Activated naive CD8-positive, alpha-beta T cell treated with anti-CD3 and anti-CD28 coated beads for 36 hours (primary cell): ENCODE data around the gene KMT2A. TPM values are rescaled to one million over a fixed set of nuclear protein-coding genes. Genes with fewer than 3 reads are reported as not detected.
A peak's percentile ranks its signal among the peaks of the same experiment; 100 is the strongest.

Experiments used
- DNase-seq: peaks from one replicate; pipeline ENCODE4 v3.0.0; 2021
- H3K27ac Mint-ChIP-seq: one replicate; pipeline ENCODE4 v1.8.0; 2022; ENCODE audit warnings: mild to moderate bottlenecking, moderate library complexity, mixed read lengths
- H3K27me3 Mint-ChIP-seq: one replicate; pipeline ENCODE4 v1.8.0; 2022; ENCODE audit warnings: mild to moderate bottlenecking, mixed read lengths
- H3K36me3 Mint-ChIP-seq: one replicate; pipeline ENCODE4 v1.8.0; 2021; ENCODE audit warnings: mild to moderate bottlenecking, mixed read lengths
- H3K4me1 Mint-ChIP-seq: one replicate; pipeline ENCODE4 v1.8.0; 2021; ENCODE audit warnings: mixed read lengths
- H3K4me3 Mint-ChIP-seq: one replicate; pipeline ENCODE4 v1.8.0; 2022; ENCODE audit warnings: mild to moderate bottlenecking, moderate library complexity, mixed read lengths
- H3K9me3 Mint-ChIP-seq: one replicate; pipeline ENCODE4 v1.8.0; 2022; ENCODE audit warnings: mixed read lengths
- total RNA-seq, 2 experiments: library from RNA; stranded (reverse); gene quantifications; one replicate each; pipeline ENCODE4 v1.2.3, GENCODE V29; 2021

The KMT2A gene
- total RNA-seq, 2 experiments from 2014 or later: 55.8 to 58.9 TPM

GRCh38 chr11:118530683-118531596, 94.6 kb downstream of the KMT2A start, which contains the start of gene TMEM25:
Gene TMEM25, plus strand, starts transcription at chr11:118531192. Its CDS starts 610 bp downstream, at chr11:118531802.
- Mint-ChIP-seq H3K9me3 (no peaks in the 10 kb centered on the region), H3K27ac (peak within 1 kb of the TSS; percentile 76), H3K4me3 (peak within 1 kb of the TSS; percentile 86), H3K4me1 (peaks cover 22% of the 10 kb centered on the region), H3K36me3 (no peaks in the 10 kb centered on the region), H3K27me3 (no peaks in the 10 kb centered on the region)
- peak; percentile 85 for DNase-seq

GRCh38 chr11:118531597-118532084, 95.3 kb downstream of the KMT2A start:
- no peaks in the 10 kb centered on the region for H3K9me3 Mint-ChIP-seq
- H3K4me1 Mint-ChIP-seq: peaks cover 20% of the 10 kb centered on the region
- H3K27ac Mint-ChIP-seq: peak overlapping the region; percentile 76
- DNase-seq: peak; percentile 29
- no peaks in the 10 kb centered on the region for H3K27me3 Mint-ChIP-seq
- H3K4me3 Mint-ChIP-seq: peak overlapping the region; percentile 86
- no peaks in the 10 kb centered on the region for H3K36me3 Mint-ChIP-seq

DNA sequence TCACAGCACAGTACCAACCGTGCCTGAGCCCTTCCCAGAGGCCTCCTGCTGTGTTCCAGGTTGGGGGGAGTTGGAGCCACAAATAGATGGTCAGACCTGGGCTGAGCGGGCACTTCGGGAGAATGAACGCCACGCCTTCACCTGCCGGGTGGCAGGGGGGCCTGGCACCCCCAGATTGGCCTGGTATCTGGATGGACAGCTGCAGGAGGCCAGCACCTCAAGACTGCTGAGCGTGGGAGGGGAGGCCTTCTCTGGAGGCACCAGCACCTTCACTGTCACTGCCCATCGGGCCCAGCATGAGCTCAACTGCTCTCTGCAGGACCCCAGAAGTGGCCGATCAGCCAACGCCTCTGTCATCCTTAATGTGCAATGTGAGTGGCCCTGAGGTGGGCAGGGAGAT, 95.8 kb downstream of the KMT2A start:
- no peak for DNase-seq
- Mint-ChIP-seq H3K27ac (no peak overlapping the region), H3K4me3 (peak overlapping the region; percentile 86), H3K36me3 (no peaks in the 10 kb centered on the region), H3K4me1 (peaks cover 20% of the 10 kb centered on the region), H3K9me3 (no peaks in the 10 kb centered on the region), H3K27me3 (no peaks in the 10 kb centered on the region)

DNA sequence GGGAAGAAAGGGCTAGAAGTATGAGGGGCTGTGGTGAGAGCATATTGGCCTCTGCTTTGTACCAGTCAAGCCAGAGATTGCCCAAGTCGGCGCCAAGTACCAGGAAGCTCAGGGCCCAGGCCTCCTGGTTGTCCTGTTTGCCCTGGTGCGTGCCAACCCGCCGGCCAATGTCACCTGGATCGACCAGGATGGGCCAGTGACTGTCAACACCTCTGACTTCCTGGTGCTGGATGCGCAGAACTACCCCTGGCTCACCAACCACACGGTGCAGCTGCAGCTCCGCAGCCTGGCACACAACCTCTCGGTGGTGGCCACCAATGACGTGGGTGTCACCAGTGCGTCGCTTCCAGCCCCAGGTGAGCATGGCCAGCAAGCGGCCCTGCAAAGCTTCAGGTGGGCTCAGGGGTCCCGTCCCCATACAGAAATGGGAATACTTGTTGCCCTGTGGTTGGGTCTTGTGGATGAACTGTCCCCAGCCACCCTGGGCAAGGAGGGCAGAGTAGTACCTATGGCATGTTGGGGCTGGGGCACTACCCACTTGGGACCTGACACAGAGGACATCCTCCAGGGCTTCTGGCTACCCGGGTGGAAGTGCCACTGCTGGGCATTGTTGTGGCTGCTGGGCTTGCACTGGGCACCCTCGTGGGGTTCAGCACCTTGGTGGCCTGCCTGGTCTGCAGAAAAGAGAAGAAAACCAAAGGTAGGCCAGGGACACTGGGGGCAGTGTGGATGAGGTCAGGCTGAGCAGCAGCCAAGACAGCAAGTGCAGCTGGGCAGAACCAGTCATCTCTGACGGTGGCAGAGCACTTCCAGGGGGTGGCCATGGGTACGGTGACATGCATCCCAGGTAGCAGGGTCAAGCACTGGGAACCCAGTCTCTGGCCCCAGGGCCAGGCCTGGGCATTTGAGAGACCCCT, 96.8 kb downstream of the KMT2A start:
- H3K27me3 Mint-ChIP-seq: no peaks in the 10 kb centered on the region
- peaks cover 14% of the 10 kb centered on the region for H3K4me1 Mint-ChIP-seq
- H3K27ac Mint-ChIP-seq: no peak overlapping the region
- no peaks in the 10 kb centered on the region for H3K9me3 Mint-ChIP-seq
- H3K36me3 Mint-ChIP-seq: no peaks in the 10 kb centered on the region
- DNase-seq: no peak
- no peak overlapping the region for H3K4me3 Mint-ChIP-seq

DNA sequence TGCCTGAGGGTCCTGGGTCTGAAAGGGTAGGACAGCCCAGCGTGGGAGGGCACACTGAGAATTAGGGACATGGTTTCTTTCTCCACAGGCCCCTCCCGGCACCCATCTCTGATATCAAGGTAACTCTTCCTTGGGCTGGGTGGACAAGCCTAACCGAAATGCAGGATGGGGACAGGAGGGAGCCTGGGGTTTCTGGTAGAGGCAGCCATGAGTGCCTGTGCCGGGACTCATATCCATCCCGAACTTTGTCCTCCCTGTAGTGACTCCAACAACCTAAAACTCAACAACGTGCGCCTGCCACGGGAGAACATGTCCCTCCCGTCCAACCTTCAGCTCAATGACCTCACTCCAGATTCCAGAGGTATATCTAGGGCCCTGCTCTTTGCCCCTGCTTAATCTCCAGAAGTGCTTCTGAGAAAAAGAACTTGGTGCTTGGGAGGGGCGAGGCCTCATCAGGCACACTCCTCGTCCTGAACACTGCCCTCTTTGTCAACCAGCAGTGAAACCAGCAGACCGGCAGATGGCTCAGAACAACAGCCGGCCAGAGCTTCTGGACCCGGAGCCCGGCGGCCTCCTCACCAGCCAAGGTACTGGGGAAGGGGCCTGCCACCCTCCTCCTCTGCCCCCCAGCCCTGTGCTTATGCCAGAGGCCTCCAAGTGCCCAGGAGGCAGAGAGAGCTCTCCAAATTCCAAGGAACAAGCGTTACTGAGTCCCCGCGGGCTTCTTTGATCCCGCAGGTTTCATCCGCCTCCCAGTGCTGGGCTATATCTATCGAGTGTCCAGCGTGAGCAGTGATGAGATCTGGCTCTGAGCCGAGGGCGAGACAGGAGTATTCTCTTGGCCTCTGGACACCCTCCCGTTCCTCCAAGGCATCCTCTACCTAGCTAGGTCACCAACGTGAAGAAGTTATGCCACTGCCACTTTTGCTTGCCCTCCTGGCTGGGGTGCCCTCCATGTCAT, 97.8 kb downstream of the KMT2A start:
- Mint-ChIP-seq H3K4me1 (peaks cover 13% of the 10 kb centered on the region), H3K4me3 (no peak overlapping the region), H3K36me3 (no peaks in the 10 kb centered on the region), H3K27ac (no peak overlapping the region), H3K9me3 (no peaks in the 10 kb centered on the region), H3K27me3 (no peaks in the 10 kb centered on the region)
- no peak for DNase-seq

- H3K27ac Mint-ChIP-seq: no peak overlapping the region
- H3K4me1 Mint-ChIP-seq: peaks cover 2% of the 10 kb centered on the region
- H3K27me3 Mint-ChIP-seq: no peaks in the 10 kb centered on the region
- no peaks in the 10 kb centered on the region for H3K36me3 Mint-ChIP-seq
- no peak overlapping the region for H3K4me3 Mint-ChIP-seq
- DNase-seq: no peak
- H3K9me3 Mint-ChIP-seq: no peaks in the 10 kb centered on the region
Measured at GRCh38 chr11:118535261-118535660, 99.0 kb downstream of the KMT2A start.

- no peak overlapping the region for H3K27ac Mint-ChIP-seq
- H3K4me1 Mint-ChIP-seq: peaks cover 2% of the 10 kb centered on the region
- H3K9me3 Mint-ChIP-seq: no peaks in the 10 kb centered on the region
- H3K4me3 Mint-ChIP-seq: no peak overlapping the region
- peaks cover 6% of the 10 kb centered on the region for H3K36me3 Mint-ChIP-seq
- no peak for DNase-seq
- no peaks in the 10 kb centered on the region for H3K27me3 Mint-ChIP-seq
Measured at GRCh38 chr11:118536726-118537125, 100.4 kb downstream of the KMT2A start.

GRCh38 chr11:118537409-118537980, 101.2 kb downstream of the KMT2A start:
- Mint-ChIP-seq H3K27ac (no peak overlapping the region), H3K27me3 (no peaks in the 10 kb centered on the region), H3K9me3 (no peaks in the 10 kb centered on the region), H3K4me1 (no peaks in the 10 kb centered on the region), H3K4me3 (no peak overlapping the region), H3K36me3 (peaks cover 6% of the 10 kb centered on the region)
- no peak for DNase-seq

GRCh38 chr11:118544010-118544646, 107.8 kb downstream of the KMT2A start:
- Mint-ChIP-seq H3K9me3 (no peaks in the 10 kb centered on the region), H3K27me3 (no peaks in the 10 kb centered on the region), H3K27ac (no peak overlapping the region), H3K4me1 (no peaks in the 10 kb centered on the region), H3K36me3 (peaks cover 6% of the 10 kb centered on the region), H3K4me3 (no peak overlapping the region)
- DNase-seq: no peak

- DNase-seq: no peak
- Mint-ChIP-seq H3K4me3 (no peak overlapping the region), H3K9me3 (no peaks in the 10 kb centered on the region), H3K4me1 (no peaks in the 10 kb centered on the region), H3K36me3 (peaks cover 6% of the 10 kb centered on the region), H3K27ac (no peak overlapping the region), H3K27me3 (no peaks in the 10 kb centered on the region)
Measured at GRCh38 chr11:118544647-118545010, 108.3 kb downstream of the KMT2A start.

GRCh38 chr11:118545533-118545932, 109.2 kb downstream of the KMT2A start:
- DNase-seq: no peak
- H3K27ac Mint-ChIP-seq: no peak overlapping the region
- peaks cover 7% of the 10 kb centered on the region for H3K36me3 Mint-ChIP-seq
- H3K9me3 Mint-ChIP-seq: no peaks in the 10 kb centered on the region
- H3K27me3 Mint-ChIP-seq: no peaks in the 10 kb centered on the region
- H3K4me3 Mint-ChIP-seq: no peak overlapping the region
- H3K4me1 Mint-ChIP-seq: no peaks in the 10 kb centered on the region

DNA sequence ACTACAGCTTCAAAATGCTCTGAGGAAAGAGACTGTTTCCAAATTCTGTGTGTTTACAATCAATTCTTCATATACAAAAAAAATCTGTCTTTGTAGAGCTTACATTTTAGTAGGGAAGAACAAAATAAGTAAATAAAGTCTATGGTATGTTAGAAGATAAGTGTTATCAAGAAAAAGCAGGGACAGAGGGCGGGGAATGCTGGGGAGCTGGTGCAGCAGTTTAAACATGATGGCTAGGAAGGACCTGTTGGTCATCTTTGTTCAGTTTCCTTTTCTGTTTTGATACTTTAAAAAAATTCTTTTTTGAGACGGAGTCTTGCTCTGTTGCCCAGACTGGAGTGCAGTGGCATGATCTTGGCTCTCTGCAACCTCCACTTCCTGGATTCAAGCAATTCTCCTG, 110.8 kb downstream of the KMT2A start:
- peaks cover 5% of the 10 kb centered on the region for H3K36me3 Mint-ChIP-seq
- no peak overlapping the region for H3K27ac Mint-ChIP-seq
- no peaks in the 10 kb centered on the region for H3K4me1 Mint-ChIP-seq
- H3K4me3 Mint-ChIP-seq: no peak overlapping the region
- no peak for DNase-seq
- no peaks in the 10 kb centered on the region for H3K27me3 Mint-ChIP-seq
- H3K9me3 Mint-ChIP-seq: no peaks in the 10 kb centered on the region

DNA sequence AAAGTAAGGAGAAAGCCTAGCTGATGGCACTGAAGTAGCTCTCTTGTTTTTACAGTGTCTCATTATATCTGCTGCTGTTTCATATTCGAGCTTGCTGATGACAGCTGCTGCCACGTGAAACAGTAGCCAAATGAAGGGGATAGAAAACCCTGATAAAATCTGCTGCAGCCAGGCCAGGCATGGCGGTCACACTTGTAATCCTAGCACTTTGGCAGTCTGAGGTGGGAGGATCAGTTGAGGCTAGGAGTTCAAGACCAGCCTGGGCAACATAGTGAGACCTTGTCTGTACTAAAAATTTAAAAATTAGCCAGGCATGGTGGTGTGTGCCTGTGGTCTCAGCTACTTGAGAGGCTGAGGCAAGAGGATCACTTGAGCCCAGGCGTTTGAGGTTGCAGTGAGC, 116.0 kb downstream of the KMT2A start:
- Mint-ChIP-seq H3K4me1 (peaks cover 2% of the 10 kb centered on the region), H3K27me3 (no peaks in the 10 kb centered on the region), H3K36me3 (peaks cover 13% of the 10 kb centered on the region), H3K4me3 (no peak overlapping the region), H3K27ac (peak overlapping the region; percentile 42), H3K9me3 (no peaks in the 10 kb centered on the region)
- DNase-seq: no peak

- H3K9me3 Mint-ChIP-seq: no peaks in the 10 kb centered on the region
- no peak overlapping the region for H3K27ac Mint-ChIP-seq
- peaks cover 2% of the 10 kb centered on the region for H3K36me3 Mint-ChIP-seq
- H3K4me1 Mint-ChIP-seq: peaks cover 13% of the 10 kb centered on the region
- H3K27me3 Mint-ChIP-seq: no peaks in the 10 kb centered on the region
- no peak overlapping the region for H3K4me3 Mint-ChIP-seq
- no peak for DNase-seq
Measured at GRCh38 chr11:118560806-118561205, 124.5 kb downstream of the KMT2A start.
